ENCODE measurements around the gene FBXL19. TPM values are rescaled to one million over a fixed set of nuclear protein-coding genes. Genes with fewer than 3 reads are reported as not detected.
A peak's percentile ranks its signal among the peaks of the same experiment; 100 is the strongest.

Gene FBXL19
- total and polyA plus RNA-seq, 9 of the 15 experiments (the other 6 are each of a cell fraction or from before 2014, with no cell fraction given) = 0.13 to 48.0 (median 13.5) TPM; not detected in 1

GRCh38 chr16:30894540-30895368 is 28.6 kb upstream of the FBXL19 start:
- FAIRE-seq (peak; percentile 91), ATAC-seq (no peak), DNase-seq (ENCODE audit: extremely low read depth in 1 of 4, low spot score in 3 of 4) (peak in 1 of 4 experiments; percentile 48)
- Histone ChIP-seq H3K27ac (ENCODE audit: extremely low read depth, low read depth, low read length) (peak overlapping the region; percentile 90), H3K9ac (ENCODE audit: insufficient read depth in 1 of 2, low read depth in 2 of 2, low read length in 2 of 2) (peak overlapping the region; percentile 90 to 99), H3K4me1 (replicated peaks in 1 of 2; ENCODE audit: control insufficient read depth in 2 of 2, insufficient read depth in 2 of 2, low read length in 2 of 2) (peaks cover 35 to 47% of the 10 kb centered on the region in 2 experiments), H4K20me1 (replicated peaks; ENCODE audit: control insufficient read depth, insufficient read depth, low read length) (no peaks in the 10 kb centered on the region), H3K9me3 (replicated peaks; ENCODE audit: control insufficient read depth, insufficient read depth, low read depth, low read length) (no peaks in the 10 kb centered on the region), H3K9me1 (ENCODE audit: control insufficient read depth, insufficient read depth, low read length) (no peaks in the 10 kb centered on the region), H3K27me3 (ENCODE audit: control insufficient read depth in 2 of 2, insufficient read depth in 2 of 2, low read length in 2 of 2) (no peaks in the 10 kb centered on the region), H2AFZ (ENCODE audit: low read depth, low read length) (peak overlapping the region; percentile 84), H3K79me2 (ENCODE audit: control insufficient read depth, insufficient read depth, low read length) (peaks cover 22% of the 10 kb centered on the region), H3K4me3 (peak overlapping the region; percentile 67), H3K4me2 (ENCODE audit: insufficient read depth, low read length) (peak overlapping the region; percentile 86), H3K36me3 (ENCODE audit: control insufficient read depth, insufficient read depth, low read length) (peaks cover 23% of the 10 kb centered on the region; the same call in 2 of the 3 replicates)
- ChIA-PET POLR2A (interaction anchor here (1.5 kb wide), 1 partner anchor 50 kb away, joined by 3 read pairs; no protein-coding TSS in a partner anchor), CTCF (ENCODE audit: low intra/inter-chr PET ratio) (interaction anchor here (1.5 kb wide), 1 partner anchor 49 kb away, joined by 7 read pairs; no protein-coding TSS in a partner anchor)
- intact Hi-C loops (cut with micrococcal nuclease) (loop anchor here (1.0 to 2.0 kb wide), 3 partner anchors 20 to 50 kb away; no protein-coding TSS in a partner anchor), in situ Hi-C loops (cut with MboI) (no loop called here)
- 11% methylated on average over 16 of the region's 16 CpGs for WGBS (ENCODE audit: insufficient coverage, low coverage, missing lambda C conversion rate)
- TSS peak; percentile 96 for BruUV-seq (replicated peaks)
- no peak for TF ChIP-seq PURB (CRISPR knock-in tag; IDR thresholded peaks at IDR 0.05; ENCODE audit: low read depth)
- TF ChIP-seq HLTF (IDR thresholded peaks at IDR 0.05) = no peak
- no peak for TF ChIP-seq ETV1 (tag; conservative IDR thresholded peaks at IDR 0.05; ENCODE audit: low read depth)
- no peak for TF ChIP-seq MAFG (tag; conservative IDR thresholded peaks at IDR 0.05)
- TF ChIP-seq KHSRP (IDR thresholded peaks at IDR 0.05) = no peak
- no peak; the same call in 1 of the 2 replicates for TF ChIP-seq SUPT5H (IDR thresholded peaks at IDR 0.05)
- TF ChIP-seq HDAC2 (IDR thresholded peaks at IDR 0.05) = 0 out of 2 replicates have a peak, but pooled peaks have one; percentile 4
- no peak; the same call in 1 of the 2 replicates for TF ChIP-seq ZBTB33 (CRISPR knock-in tag; IDR thresholded peaks at IDR 0.05)
- TF ChIP-seq RFX1 (IDR thresholded peaks at IDR 0.05) = no peak
- no peak for TF ChIP-seq TEAD4 (IDR thresholded peaks at IDR 0.05; ENCODE audit: low read length)
- TF ChIP-seq TEAD4 (CRISPR knock-in tag; IDR thresholded peaks at IDR 0.05; ENCODE audit: borderline replicate concordance) = no peak
- no peak for TF ChIP-seq TCFL5 (CRISPR knock-in tag; conservative IDR thresholded peaks at IDR 0.05)
- no peak for TF ChIP-seq ZNF644 (tag; IDR thresholded peaks at IDR 0.05; ENCODE audit: low read depth)
- TF ChIP-seq ZNF589 (CRISPR knock-in tag; IDR thresholded peaks at IDR 0.05; ENCODE audit: low read depth) = peak; percentile 18; the same call in 1 of the 2 replicates
- no peak for TF ChIP-seq MTA2 (IDR thresholded peaks at IDR 0.05; ENCODE audit: low read depth)
- 0 out of 2 replicates have a peak, but pooled peaks have one; percentile 13 for TF ChIP-seq STAT5A (IDR thresholded peaks at IDR 0.05; ENCODE audit: borderline replicate concordance, low read length)
- TF ChIP-seq ZNF197 (CRISPR knock-in tag; IDR thresholded peaks at IDR 0.05; ENCODE audit: low read depth) = 0 out of 2 replicates have a peak, but pooled peaks have one; percentile 34
- TF ChIP-seq MTA3 (IDR thresholded peaks at IDR 0.05; ENCODE audit: borderline replicate concordance) = no peak; the same call in 1 of the 2 replicates
- no peak for TF ChIP-seq SMARCB1 (IDR thresholded peaks at IDR 0.05; ENCODE audit: insufficient read length, low read depth)

All from K562 (cell line).